GM12891 (cell line): ENCODE data around the gene KIAA1328.

Experiments used
- PAX5 ChIP-seq: IDR thresholded peaks from 2 replicates; pipeline ENCODE4 v1.6.1; 2011; ENCODE audit warnings: low read length, moderate library complexity, mild to moderate bottlenecking; ENCODE audit not compliant: insufficient read depth, severe bottlenecking
- POLR2A ChIP-seq: IDR thresholded peaks from 2 replicates; pipeline ENCODE4 v1.6.1; 2011; ENCODE audit warnings: low read depth, low read length, control low read depth
- POLR2AphosphoS5 ChIP-seq: IDR thresholded peaks from 2 replicates; pipeline ENCODE4 v1.6.1; 2011; ENCODE audit warnings: low read depth, low read length, control low read depth
- TAF1 ChIP-seq: IDR thresholded peaks from 2 replicates; pipeline ENCODE4 v1.6.1; 2011; ENCODE audit warnings: low read depth, low read length, control low read depth

GRCh38 chr18:37244618-37245017, 415.7 kb downstream of the KIAA1328 start:
- no peak for TF ChIP-seq POLR2AphosphoS5
- no peak for TF ChIP-seq POLR2A
- no peak for TF ChIP-seq PAX5
- TF ChIP-seq TAF1 = no peak
